ENCODE measurements around the gene SMTN.

DNA sequence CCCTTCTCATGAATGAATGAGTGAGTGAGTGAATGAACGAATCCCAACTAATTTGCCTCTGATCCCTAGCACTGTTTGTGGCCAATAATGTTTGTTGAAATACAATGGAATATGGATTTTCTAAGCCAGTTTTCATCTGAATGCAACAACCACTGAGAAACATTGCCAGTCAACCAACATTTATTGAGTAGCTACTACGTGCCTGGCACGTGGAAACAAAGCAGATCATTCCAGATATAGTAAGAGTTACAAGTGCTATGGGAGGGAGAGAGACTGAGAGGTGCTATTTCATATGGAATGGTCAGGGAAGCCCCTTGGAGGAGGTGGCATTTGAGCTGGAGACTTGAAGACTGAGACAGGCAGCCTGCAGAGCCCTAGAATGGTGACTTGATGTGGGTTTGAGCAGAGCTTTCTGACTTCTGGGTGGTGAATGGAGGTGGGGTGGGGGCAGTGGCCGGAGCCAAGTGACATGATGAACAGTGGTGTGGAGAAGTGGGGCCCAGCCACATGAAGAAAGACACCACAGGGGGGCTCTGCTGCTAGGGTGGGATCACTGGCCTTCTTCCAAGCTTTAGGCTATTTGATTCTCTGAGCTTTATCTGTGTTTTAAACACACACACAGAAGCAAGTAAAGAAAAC, 35.1 kb upstream of the SMTN start:
- TF ChIP-seq, protein P1, sequence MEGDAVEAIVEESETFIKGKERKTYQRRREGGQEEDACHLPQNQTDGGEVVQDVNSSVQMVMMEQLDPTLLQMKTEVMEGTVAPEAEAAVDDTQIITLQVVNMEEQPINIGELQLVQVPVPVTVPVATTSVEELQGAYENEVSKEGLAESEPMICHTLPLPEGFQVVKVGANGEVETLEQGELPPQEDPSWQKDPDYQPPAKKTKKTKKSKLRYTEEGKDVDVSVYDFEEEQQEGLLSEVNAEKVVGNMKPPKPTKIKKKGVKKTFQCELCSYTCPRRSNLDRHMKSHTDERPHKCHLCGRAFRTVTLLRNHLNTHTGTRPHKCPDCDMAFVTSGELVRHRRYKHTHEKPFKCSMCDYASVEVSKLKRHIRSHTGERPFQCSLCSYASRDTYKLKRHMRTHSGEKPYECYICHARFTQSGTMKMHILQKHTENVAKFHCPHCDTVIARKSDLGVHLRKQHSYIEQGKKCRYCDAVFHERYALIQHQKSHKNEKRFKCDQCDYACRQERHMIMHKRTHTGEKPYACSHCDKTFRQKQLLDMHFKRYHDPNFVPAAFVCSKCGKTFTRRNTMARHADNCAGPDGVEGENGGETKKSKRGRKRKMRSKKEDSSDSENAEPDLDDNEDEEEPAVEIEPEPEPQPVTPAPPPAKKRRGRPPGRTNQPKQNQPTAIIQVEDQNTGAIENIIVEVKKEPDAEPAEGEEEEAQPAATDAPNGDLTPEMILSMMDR (IDR thresholded peaks at IDR 0.05): no peak
- TF ChIP-seq POLR2A (IDR thresholded peaks at IDR 0.05): no peak

All from body of pancreas (tissue), 4 donors.